NCI-H128 (cell line): Measurements from ENCODE around the gene C19orf47.

Source experiments
- DNase-seq: peaks from one replicate; lab custom pipeline; 2025; ENCODE audit not compliant: unreplicated experiment; lab: John Stamatoyannopoulos, UW

The C19orf47 gene

DNA sequence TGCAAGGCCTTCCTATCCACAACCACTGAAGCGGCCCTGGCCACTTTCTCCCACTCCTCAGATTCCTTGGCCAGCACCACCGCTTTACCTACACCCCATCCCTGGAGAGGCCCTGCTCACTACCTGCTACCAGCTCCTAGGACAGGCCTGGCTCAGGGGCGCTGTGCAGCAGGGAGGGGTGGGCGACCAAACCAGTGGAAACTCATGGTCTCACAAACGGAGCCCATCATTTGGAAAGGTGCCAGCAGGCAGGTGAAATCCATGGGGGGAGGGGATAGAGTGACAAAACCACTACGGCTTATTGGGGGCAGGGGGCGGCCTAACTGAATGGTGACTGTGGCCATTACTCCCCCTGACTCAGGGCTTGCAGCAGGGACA, 27.6 kb downstream of the C19orf47 start:
- no peak for DNase-seq

DNA sequence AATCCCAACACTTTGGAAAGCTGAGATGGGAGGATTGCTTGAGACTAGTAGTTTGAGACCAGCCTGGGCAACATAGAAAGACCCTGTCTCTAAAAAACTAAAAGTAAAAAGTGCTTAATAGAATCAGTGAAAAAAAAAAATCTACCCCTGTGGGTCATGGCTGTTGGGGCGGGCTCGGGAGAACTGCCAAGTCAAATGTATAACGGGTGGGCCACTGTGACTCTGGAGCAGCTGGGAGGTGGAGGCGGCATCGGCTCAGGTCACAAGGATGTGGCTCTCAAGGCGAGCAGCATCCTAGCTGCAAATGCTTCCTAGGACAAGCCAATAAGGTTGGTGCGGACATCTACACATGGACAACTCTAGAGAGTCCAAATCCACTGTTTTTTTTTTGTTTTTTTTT, 30.9 kb downstream of the C19orf47 start:
- no peak for DNase-seq

GRCh38 chr19:40315812-40316470, 32.3 kb downstream of the C19orf47 start:
- no peak for DNase-seq

DNA sequence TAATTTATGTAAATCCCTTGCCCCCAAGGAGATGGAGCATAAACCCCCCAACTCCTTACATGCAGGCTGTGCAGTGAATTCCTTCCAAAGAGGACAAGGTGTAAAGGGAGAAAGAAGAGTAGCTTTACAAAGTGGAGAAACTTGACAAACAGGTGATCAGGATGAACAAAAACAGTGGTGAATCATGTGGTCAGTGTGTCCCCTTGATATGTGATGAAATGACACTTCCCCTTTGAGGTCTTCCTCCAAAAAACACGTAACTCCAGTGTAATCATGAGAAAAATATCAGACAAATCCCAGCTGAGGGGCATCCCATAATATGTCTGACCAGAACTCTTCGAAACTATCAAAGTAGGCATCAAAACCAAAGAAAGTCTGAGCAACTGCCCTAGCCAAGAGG, 33.5 kb downstream of the C19orf47 start:
- no peak for DNase-seq

GRCh38 chr19:40313229-40313983, 34.8 kb downstream of the C19orf47 start:
- no peak for DNase-seq

- DNase-seq: no peak
Observed at GRCh38 chr19:40312533-40312932, 35.7 kb downstream of the C19orf47 start.

DNA sequence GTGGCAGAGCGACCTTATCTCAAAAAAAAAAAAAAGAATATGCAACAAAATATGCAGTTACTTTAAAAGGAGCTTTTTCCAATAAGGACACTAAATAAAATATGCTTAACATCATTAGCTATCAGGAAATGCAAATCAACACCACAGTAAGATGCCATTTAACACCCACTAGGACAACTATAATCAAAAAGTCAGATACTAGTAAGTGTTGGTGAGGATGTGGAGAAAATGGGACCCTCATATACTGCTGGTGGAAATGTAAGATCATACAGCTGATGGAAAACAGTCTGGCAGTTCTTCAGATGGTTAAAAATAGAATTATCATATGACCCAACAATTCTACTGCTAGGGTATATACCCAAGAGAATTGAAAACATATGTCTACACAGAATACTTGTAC, 38.5 kb downstream of the C19orf47 start:
- no peak for DNase-seq

- peak; percentile 55 for DNase-seq
Observed at GRCh38 chr19:40305403-40305802, 42.8 kb downstream of the C19orf47 start.

DNA sequence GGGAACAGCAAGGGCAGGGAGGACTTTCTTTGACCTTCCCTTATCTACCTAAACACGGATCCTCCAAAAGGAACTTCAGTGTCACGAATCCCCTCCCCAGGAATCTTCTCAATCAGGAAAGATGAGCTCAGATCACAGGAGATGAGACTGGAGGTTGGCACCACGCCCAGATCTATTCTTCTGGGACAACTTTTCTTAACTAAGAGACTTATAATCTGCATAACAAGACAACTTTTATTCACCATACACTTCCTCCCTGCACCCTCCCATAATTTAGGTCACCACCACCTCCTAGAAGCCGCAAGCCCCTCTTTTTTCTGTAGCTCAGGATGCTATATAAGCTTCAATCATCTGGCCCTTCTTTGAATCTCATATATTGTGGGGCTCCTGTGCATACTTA, 43.9 kb downstream of the C19orf47 start:
- DNase-seq: no peak

DNA sequence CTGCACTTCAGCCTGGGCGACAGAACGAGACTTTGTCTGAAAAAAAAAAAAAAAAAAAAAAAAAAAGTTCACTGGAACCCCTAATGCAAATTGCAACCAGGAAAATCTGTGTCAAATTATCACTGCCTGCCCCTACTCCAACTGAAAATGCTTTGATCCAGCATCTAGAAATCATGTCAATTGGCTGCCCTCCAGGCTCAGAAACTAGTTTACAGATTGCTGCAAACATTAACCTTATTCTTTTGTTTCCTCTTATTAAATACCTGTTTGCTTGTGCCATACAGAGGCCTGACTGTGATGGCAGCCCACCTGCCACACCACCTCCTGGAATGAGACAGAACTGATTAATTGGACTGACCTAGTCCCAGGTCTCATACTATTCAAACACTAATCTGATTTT, 44.4 kb downstream of the C19orf47 start:
- DNase-seq: no peak

DNA sequence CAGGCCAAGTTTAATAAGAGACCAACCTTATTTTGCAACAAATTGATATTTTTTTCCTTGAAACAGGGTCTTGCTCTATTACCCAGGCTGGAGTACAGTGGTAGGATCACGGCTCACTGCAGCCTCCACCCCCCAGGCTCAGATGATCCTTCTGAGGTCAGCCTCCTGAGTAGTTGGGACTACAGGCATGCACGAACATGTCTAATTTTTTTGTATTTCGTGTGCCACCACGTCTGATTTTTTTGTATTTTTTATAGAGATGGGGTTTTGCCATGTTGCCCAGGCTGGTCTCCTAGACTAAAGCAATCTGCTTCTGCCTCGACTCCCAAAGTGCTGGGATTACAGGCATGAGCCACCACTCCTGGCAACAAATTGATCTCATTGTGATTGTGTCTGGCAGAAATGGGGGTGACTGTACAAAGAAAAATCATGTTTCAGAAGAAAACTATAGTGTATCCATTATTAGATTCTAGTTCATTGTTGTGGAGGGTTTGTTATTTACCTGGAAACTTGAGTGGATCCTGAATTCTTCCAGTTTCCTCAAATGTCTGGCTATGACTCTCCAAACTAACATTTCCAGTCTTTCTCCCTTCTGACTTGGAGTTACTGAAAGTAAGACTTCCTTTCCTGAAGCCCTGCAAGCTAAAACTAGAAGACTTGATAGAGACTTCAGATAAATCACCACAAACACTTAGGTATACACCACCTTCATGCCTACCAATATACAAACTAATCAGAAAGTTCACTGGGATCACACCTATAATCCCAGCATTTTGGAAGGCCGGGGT, 45.8 kb downstream of the C19orf47 start:
- no peak for DNase-seq

DNA sequence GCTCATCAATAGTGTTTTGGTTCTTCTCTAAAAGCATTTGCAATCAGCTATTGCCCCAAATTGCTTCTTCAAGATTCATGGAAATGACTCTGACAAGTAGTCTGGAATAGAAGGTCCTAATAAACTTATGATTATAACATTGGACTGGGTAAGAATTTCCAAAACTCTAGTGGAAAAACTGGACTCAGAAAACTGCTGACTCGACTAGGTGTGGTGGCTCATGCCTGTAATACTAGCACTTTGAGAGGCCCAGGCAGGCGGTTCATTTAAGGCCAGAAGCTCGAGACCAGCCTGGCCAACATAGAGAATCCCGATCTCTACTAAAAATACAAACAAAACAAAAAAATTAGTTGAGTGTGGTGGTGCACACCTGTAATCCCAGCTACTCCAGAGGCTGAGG, 47.5 kb downstream of the C19orf47 start:
- no peak for DNase-seq

- no peak for DNase-seq
Observed at GRCh38 chr19:40298026-40298425, 50.2 kb downstream of the C19orf47 start.

DNA sequence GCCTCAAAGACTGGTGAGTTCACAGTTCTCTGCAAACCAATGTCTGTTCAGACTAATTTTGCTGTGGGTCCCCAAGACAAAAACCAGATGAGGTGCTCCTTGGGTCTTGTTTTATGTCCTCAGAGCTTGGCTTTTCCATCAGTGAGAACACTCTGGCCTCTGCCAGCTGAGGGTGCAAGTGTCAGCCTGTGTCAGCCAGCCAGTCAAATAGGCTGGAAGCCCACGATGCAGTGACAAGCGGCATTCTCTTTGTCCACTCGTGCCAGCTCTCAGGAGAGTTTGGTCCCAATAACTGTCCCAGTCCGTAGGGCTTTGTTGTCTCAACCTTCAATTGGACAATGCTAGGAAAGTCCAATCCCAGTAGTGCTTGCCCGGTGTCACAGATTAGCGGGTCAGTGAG, 53.6 kb downstream of the C19orf47 start:
- DNase-seq: no peak

DNA sequence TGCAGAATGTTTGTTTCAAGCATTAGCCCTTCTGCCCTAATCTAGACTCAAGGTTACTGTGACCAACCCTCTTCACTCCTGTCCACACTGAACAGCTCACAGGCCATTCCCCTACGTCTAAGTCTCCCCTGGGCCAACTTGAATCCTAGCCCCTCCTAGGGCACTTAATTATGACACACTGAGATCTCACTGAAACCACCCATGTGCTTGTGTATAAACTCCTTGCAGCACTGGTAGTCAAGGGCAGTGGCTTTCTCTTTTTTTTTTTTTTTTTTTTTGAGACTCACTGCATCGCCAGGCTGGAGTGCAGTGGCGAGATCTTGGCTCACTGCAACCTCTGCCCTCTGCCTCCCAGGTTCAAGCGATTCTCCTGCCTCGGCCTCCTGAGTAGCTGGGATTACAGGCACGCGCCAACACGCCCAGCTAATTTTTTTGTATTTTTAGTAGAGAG, 61.2 kb downstream of the C19orf47 start:
- no peak for DNase-seq

- DNase-seq: no peak
Observed at GRCh38 chr19:40286235-40286970, 61.8 kb downstream of the C19orf47 start.

DNA sequence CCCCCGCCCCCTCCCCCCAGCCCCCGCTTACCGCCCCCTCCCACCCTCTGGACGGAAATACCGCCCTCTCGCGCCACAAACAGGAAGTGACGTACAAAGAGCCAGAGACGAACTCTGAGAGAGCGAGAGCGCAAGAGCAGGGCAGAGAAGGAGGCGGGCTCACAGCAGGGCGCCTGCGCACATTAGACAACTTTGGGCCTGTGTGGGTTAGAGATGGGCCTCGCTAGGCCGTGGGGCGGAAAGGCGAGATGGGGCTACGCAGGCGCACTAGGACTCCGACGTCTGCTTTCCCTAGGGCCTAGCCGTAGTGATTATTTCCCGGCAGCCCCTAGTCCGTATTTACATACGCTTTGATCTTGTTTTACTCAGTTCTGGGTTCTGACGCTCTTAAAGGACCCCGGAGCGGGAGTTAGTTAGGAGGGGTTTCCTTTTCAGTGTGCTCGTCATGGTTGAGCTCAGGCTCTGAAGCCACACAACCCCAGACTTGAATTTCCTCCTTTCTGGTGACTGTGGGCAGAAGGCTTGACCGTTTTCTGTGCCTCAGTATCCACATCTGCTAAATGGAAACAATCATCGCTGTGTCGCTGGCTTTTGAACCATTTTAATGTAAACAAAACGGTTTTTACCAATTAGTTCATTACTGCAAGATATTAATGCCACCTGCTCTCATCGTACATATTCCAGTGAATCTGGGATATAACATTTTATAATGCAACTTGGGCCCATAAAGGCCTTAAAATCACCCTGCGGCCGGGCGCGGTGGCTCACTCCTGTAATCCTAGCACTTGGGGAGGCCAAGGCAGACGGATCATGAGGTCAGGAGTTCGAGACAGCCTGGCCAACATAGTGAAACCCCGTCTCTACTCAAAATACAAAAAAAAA, 62.6 kb downstream of the C19orf47 start:
- DNase-seq: peak; percentile 97

DNA sequence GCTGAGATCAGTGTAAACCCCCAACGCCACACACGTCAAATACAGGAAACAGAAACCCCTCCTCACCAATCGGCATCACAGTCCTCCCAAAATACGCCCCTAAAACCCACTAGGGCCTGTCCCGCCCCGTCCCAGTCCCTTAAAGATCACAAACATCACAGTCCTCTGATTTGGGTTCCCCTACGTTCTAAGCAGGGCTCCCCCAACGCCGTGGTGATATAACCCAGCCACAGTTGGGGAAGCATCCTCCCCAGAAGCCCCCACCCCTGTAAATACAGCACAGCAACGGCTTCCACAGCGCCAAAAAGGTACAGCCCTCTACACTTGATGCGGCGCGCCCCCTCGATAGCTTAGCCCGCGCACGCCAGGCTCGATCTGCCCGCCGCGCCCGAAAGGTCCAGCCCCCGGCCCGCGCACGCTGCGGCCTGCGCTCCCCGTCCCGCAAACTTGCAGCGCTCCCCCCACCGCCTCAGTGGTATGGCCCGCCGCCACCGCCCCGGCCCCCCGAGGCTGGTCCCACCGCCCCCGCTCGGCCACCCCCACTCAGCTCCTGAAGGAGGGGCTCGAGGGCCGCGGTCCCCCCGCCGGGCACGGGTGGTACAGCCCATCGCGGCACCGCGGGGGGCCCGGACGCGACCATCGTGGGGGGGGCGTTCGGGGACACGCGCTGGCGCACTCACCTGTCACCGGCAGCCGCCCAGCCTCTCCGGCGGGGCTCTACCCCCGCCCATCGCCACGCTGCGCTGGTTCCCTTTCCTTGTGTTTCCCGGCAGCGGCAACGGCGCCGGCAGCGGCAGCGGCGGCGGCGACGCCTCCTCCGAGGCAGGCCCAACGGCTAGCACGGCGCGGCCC, 63.5 kb downstream of the C19orf47 start, which contains the start of gene AKT2:
TSS of gene AKT2 (minus strand) at position 845 of the 852 bp plus-strand sequence. CDS start 20,078 bp downstream, outside the sequence.
- no peak for DNase-seq

- DNase-seq: no peak
Observed at GRCh38 chr19:40284251-40284500, 64.0 kb downstream of the C19orf47 start.
